GM19239 (cell line): Measurements from ENCODE around the gene SOX18.

Experiments used
- DNase-seq: peaks from one replicate; pipeline ENCODE4 v3.0.0; 2011; ENCODE audit warnings: low spot score; ENCODE audit not compliant: insufficient read length
- FAIRE-seq: peaks from 2 replicates; lab custom pipeline; 2011; peaks lifted over from hg19 to GRCh38; lab: Jason Lieb, UNC

SOX18 gene

GRCh38 chr20:64040231-64041039 lies 9.0 kb downstream of the SOX18 start:
- no peak for FAIRE-seq
- DNase-seq = no peak

- FAIRE-seq (no peak), DNase-seq (no peak)
Measured at GRCh38 chr20:64039293-64040160, 9.9 kb downstream of the SOX18 start.

GRCh38 chr20:64038565-64039292 lies 10.7 kb downstream of the SOX18 start:
- no peak for FAIRE-seq
- peak; percentile 92 for DNase-seq

GRCh38 chr20:64038224-64038564 lies 11.2 kb downstream of the SOX18 start:
- FAIRE-seq (no peak), DNase-seq (no peak)

- DNase-seq (no peak), FAIRE-seq (no peak)
Measured at GRCh38 chr20:64037498-64038213, 11.8 kb downstream of the SOX18 start.

- no peak for DNase-seq
- FAIRE-seq = no peak
Measured at GRCh38 chr20:64037199-64037497, 12.3 kb downstream of the SOX18 start.

GRCh38 chr20:64036346-64037198 lies 12.9 kb downstream of the SOX18 start:
- FAIRE-seq = no peak
- no peak for DNase-seq

GRCh38 chr20:64035933-64036345 lies 13.5 kb downstream of the SOX18 start, which contains the start of gene C20orf204:
Gene C20orf204, plus strand, starts transcription at chr20:64036182. Its CDS starts 142 bp downstream, at chr20:64036324.
- FAIRE-seq = no peak
- no peak for DNase-seq

- DNase-seq (no peak), FAIRE-seq (no peak)
Measured at GRCh38 chr20:64035066-64035932, 14.1 kb downstream of the SOX18 start.

- DNase-seq (no peak), FAIRE-seq (no peak)
Measured at GRCh38 chr20:64033981-64034493, 15.4 kb downstream of the SOX18 start.

- FAIRE-seq = no peak
- DNase-seq = no peak
Measured at GRCh38 chr20:64032706-64033624, 16.5 kb downstream of the SOX18 start.

- FAIRE-seq (no peak), DNase-seq (no peak)
Measured at GRCh38 chr20:64031822-64032314, 17.6 kb downstream of the SOX18 start.

- FAIRE-seq (no peak), DNase-seq (no peak)
Measured at GRCh38 chr20:64030371-64031134, 18.9 kb downstream of the SOX18 start.

GRCh38 chr20:64029293-64030117 lies 19.9 kb downstream of the SOX18 start:
- no peak for DNase-seq
- FAIRE-seq = no peak

- DNase-seq (no peak), FAIRE-seq (no peak)
Measured at GRCh38 chr20:64027981-64028685, 21.3 kb downstream of the SOX18 start.
